Activated effector memory CD4-positive, alpha-beta T cell treated with Interleukin-2 at 50 U/mL for 16 hours (primary cell): Measurements from ENCODE around the gene RHBDL1.
A peak's percentile ranks its signal among the peaks of the same experiment; 100 is the strongest.

ENCODE experiments used
- DNase-seq: peaks from one replicate; pipeline ENCODE4 v3.0.0-alpha.2; 2020

The RHBDL1 gene

GRCh38 chr16:676565-676902 is 1.1 kb downstream of the RHBDL1 start:
- no peak for DNase-seq

GRCh38 chr16:676913-677312 is 1.4 kb downstream of the RHBDL1 start:
- peak; percentile 41 for DNase-seq

GRCh38 chr16:677316-678190 is 2.1 kb downstream of the RHBDL1 start:
- no peak for DNase-seq

GRCh38 chr16:678209-678857 is 2.9 kb downstream of the RHBDL1 start:
- DNase-seq: no peak

GRCh38 chr16:678858-679813 is 3.7 kb downstream of the RHBDL1 start:
- no peak for DNase-seq

- DNase-seq: peak; percentile 76
These were observed 4.5 kb downstream of the RHBDL1 start, which contains the start of gene STUB1 for GRCh38 chr16:679814-680624. Gene STUB1, plus strand, starts transcription at chr16:680410. Its CDS starts 116 bp downstream, at chr16:680526.

GRCh38 chr16:680625-680945 is 5.1 kb downstream of the RHBDL1 start:
- DNase-seq: no peak

GRCh38 chr16:680967-681745 is 5.7 kb downstream of the RHBDL1 start:
- DNase-seq: no peak

GRCh38 chr16:681746-682427 is 6.4 kb downstream of the RHBDL1 start:
- DNase-seq: no peak

GRCh38 chr16:682493-683395 is 7.3 kb downstream of the RHBDL1 start:
- DNase-seq: no peak

GRCh38 chr16:683396-684070 is 8.1 kb downstream of the RHBDL1 start:
- no peak for DNase-seq

- peak; percentile 96 for DNase-seq
These were observed 8.8 kb downstream of the RHBDL1 start, which contains the start of gene JMJD8 for GRCh38 chr16:684071-684794. Gene JMJD8, minus strand, starts transcription at chr16:684334. Its CDS starts 15 bp downstream, at chr16:684319.

GRCh38 chr16:684961-685696 is 9.7 kb downstream of the RHBDL1 start:
- DNase-seq: no peak

GRCh38 chr16:685967-686366 is 10.5 kb downstream of the RHBDL1 start:
- DNase-seq: no peak

GRCh38 chr16:686459-687260 is 11.2 kb downstream of the RHBDL1 start:
- no peak for DNase-seq

GRCh38 chr16:687499-687898 is 12.0 kb downstream of the RHBDL1 start:
- DNase-seq: no peak
